ENCODE data around the gene TRMT5.

GRCh38 chr14:60945984-60946383 lies 34.9 kb downstream of the TRMT5 start:
- TF ChIP-seq CTCF (IDR thresholded peaks at IDR 0.05 in 2 of 3, conservative IDR thresholded peaks at IDR 0.05 in 1 of 3; ENCODE audit: borderline replicate concordance in 1 of 3, insufficient read depth in 1 of 3, low read depth in 2 of 3, low read length in 2 of 3) (no peak), YY1 (IDR thresholded peaks at IDR 0.05; ENCODE audit: extremely low read depth, insufficient replicate concordance, low read depth, low read length) (no peak), MAX (IDR thresholded peaks at IDR 0.05) (no peak), CEBPB (IDR thresholded peaks at IDR 0.05; ENCODE audit: low read depth) (no peak), SRF (IDR thresholded peaks at IDR 0.05; ENCODE audit: low read depth) (no peak), EZH2 (IDR thresholded peaks at IDR 0.05) (no peak), SP1 (IDR thresholded peaks at IDR 0.05; ENCODE audit: low read depth) (no peak), POLR2A (IDR thresholded peaks at IDR 0.05; ENCODE audit: borderline replicate concordance, extremely low read depth, insufficient read depth, insufficient read length) (no peak), ZBTB33 (IDR thresholded peaks at IDR 0.05; ENCODE audit: extremely low read depth, insufficient replicate concordance, low read length) (no peak)
